HCT116 (cell line): ENCODE measurements around the gene EPHA4. TPM values are rescaled to one million over a fixed set of nuclear protein-coding genes. Genes with fewer than 3 reads are reported as not detected.

Experiments used
- ATAC-seq: fragments of 200-7000 bp; cut with Tn5 transposase; 2 replicates; pipeline ENCODE4 v1.9.1; 2020; ENCODE audit warnings: mild to moderate bottlenecking, moderate library complexity
- BruUV-seq: library from RNA; stranded (reverse); fragments of 400-500 nt; replicated peaks from 2 replicates; lab custom pipeline; 2021; lab: Mats Ljungman, UMichigan
- CTCF ChIA-PET: fragments of 300-600 bp; sonication (Branson Sonifier 250); formaldehyde crosslinking; loops from one replicate; lab custom pipeline; 2021; ENCODE audit warnings: antibody characterized with exemption; lab: Charles Lee
- POLR2A ChIA-PET: fragments of 300-600, 350-600 bp; sonication (Branson Sonifier 250); formaldehyde crosslinking; loops from one replicate; lab custom pipeline; 2021; ENCODE audit warnings: antibody characterized with exemption; lab: Charles Lee
- RAD21 ChIA-PET, 2 experiments: fragments of 300-600 bp; sonication (Branson Sonifier 250); formaldehyde crosslinking; loops; one replicate each; lab custom pipeline; 2023; ENCODE audit warnings: low total read pairs in 2 of 2; ENCODE audit not compliant: uncharacterized antibody in 2 of 2, unreplicated experiment in 2 of 2, low non-redundant PET in 1 of 2; lab: Charles Lee
- DNase-seq: peaks from one replicate; pipeline ENCODE4 v3.0.0-alpha.2; 2010; ENCODE audit warnings: low read depth, low spot score
- H2AFZ ChIP-seq: fragments of 200-600 bp; shearing (Covaris generic), sonication (generic); 2 replicates; pipeline ENCODE4 v1.6.1; 2017; ENCODE audit warnings: low read depth, mixed run types, mixed read lengths, antibody characterized with exemption, low read length; ENCODE audit not compliant: poor library complexity, severe bottlenecking
- H3K27ac ChIP-seq: 2 replicates; pipeline ENCODE4 v1.5.1; 2012; ENCODE audit warnings: low read depth, low read length
- H3K27me3 ChIP-seq: fragments of 200-600 bp; sonication (generic); 2 replicates; pipeline ENCODE4 v1.6.1; 2016; ENCODE audit warnings: mixed run types, low read length, mixed read lengths; ENCODE audit not compliant: insufficient read depth
- H3K36me3 ChIP-seq, 2 experiments: fragments of 200-500 bp in 1 of 2; fragments of 200-600 bp in 1 of 2; sonication (Bioruptor generic) in 1 of 2; sonication (generic) in 1 of 2; 2 replicates each; pipeline versions ENCODE4 v1.5.1 to v1.6.1; 2014 to 2016; ENCODE audit warnings: low read length in 2 of 2, inconsistent platforms in 1 of 2, mixed read lengths in 1 of 2, mixed run types in 1 of 2; ENCODE audit not compliant: insufficient read depth in 2 of 2, control insufficient read depth in 1 of 2
- H3K4me1 ChIP-seq, 2 experiments: fragments of 200-600 bp in 1 of 2; sonication (generic) in 1 of 2; 2 replicates each; pipeline versions ENCODE4 v1.5.1 to v1.6.1; 2012 to 2017; ENCODE audit warnings: low read length in 2 of 2, inconsistent platforms in 1 of 2, mild to moderate bottlenecking in 1 of 2, mixed read lengths in 1 of 2, mixed run types in 1 of 2, moderate library complexity in 1 of 2; ENCODE audit not compliant: insufficient read depth in 2 of 2, control insufficient read depth in 1 of 2
- H3K4me2 ChIP-seq: fragments of 200-600 bp; sonication (generic); 2 replicates; pipeline ENCODE4 v1.6.1; 2017; ENCODE audit warnings: mixed run types, low read length, mixed read lengths
- H3K4me3 ChIP-seq, 2 experiments: fragments of 200-600 bp in 1 of 2; sonication (generic) in 1 of 2; replicated peaks in 1 of 2; 2 replicates each; pipeline ENCODE4 v1.5.1; 2011 to 2016; ENCODE audit warnings: low read length in 2 of 2, control low read depth in 1 of 2, low read depth in 1 of 2, mild to moderate bottlenecking in 1 of 2, mixed read lengths in 1 of 2, mixed run types in 1 of 2
- H3K79me2 ChIP-seq: fragments of 200-600 bp; sonication (generic); 2 replicates; pipeline ENCODE4 v1.6.1; 2017; ENCODE audit warnings: mild to moderate bottlenecking, mixed run types, low read length, moderate library complexity, mixed read lengths; ENCODE audit not compliant: insufficient read depth
- H3K9ac ChIP-seq: fragments of 200-600 bp; sonication (generic); 2 replicates; pipeline ENCODE4 v1.6.1; 2016; ENCODE audit warnings: low read length, mixed read lengths
- H3K9me2 ChIP-seq: fragments of 200-600 bp; sonication (generic), shearing (Covaris generic); 2 replicates; pipeline ENCODE4 v1.6.1; 2017; ENCODE audit warnings: mixed run types, mild to moderate bottlenecking, moderate library complexity; ENCODE audit not compliant: insufficient read depth
- H3K9me3 ChIP-seq, 2 experiments: fragments of 200-500 bp in 1 of 2; fragments of 200-600 bp in 1 of 2; sonication (Bioruptor generic) in 1 of 2; sonication (generic) in 1 of 2; 2 replicates each; pipeline ENCODE4 v1.6.1; 2014 to 2017; ENCODE audit warnings: low read length in 2 of 2, mixed read lengths in 2 of 2, inconsistent platforms in 1 of 2, low read depth in 1 of 2, mild to moderate bottlenecking in 1 of 2, mixed run types in 1 of 2, moderate library complexity in 1 of 2; ENCODE audit not compliant: control insufficient read depth in 1 of 2, insufficient read depth in 1 of 2
- H4K20me1 ChIP-seq: fragments of 200-600 bp; sonication (generic), shearing (Covaris generic); 2 replicates; pipeline ENCODE4 v1.6.1; 2017; ENCODE audit warnings: mixed run types, mild to moderate bottlenecking, moderate library complexity; ENCODE audit not compliant: insufficient read depth
- ELF1 ChIP-seq: IDR thresholded peaks from 2 replicates; pipeline ENCODE4 v1.6.1; 2012; ENCODE audit warnings: low read depth, borderline replicate concordance
- EZH2 ChIP-seq: fragments of 200-600 bp; sonication (generic); IDR thresholded peaks from 2 replicates; pipeline ENCODE4 v1.6.1; 2017; ENCODE audit warnings: antibody characterized with exemption, mixed run types
- POLR2A ChIP-seq: IDR thresholded peaks from 2 replicates; pipeline ENCODE4 v1.7.0; 2011; ENCODE audit warnings: borderline replicate concordance; ENCODE audit not compliant: insufficient read depth, insufficient read length; ENCODE audit errors: extremely low read depth
- REST ChIP-seq: IDR thresholded peaks from 2 replicates; pipeline ENCODE4 v1.6.1; 2012; ENCODE audit warnings: low read depth
- SIN3A ChIP-seq: IDR thresholded peaks from 2 replicates; pipeline ENCODE4 v1.6.1; 2012; ENCODE audit warnings: low read depth
- SRF ChIP-seq: IDR thresholded peaks from 2 replicates; pipeline ENCODE4 v1.6.1; 2012; ENCODE audit warnings: low read depth
- intact Hi-C: fragments of 100-400 bp; cut with micrococcal nuclease; formaldehyde crosslinking; loops from 2 replicates; pipeline ENCODE4 v1.10.0; 2022
- total RNA-seq: library from RNA; stranded (reverse); gene quantifications from one replicate; pipeline ENCODE4 v1.2.1, GENCODE V29; 2021; ENCODE audit not compliant: unreplicated experiment
- TF ChIP-seq, protein P1 (sequence below): IDR thresholded peaks from 2 replicates; pipeline ENCODE4 v1.6.1; 2011; ENCODE audit warnings: mild to moderate bottlenecking, low read length, moderate library complexity; ENCODE audit not compliant: insufficient replicate concordance; ENCODE audit errors: extremely low read depth

Gene EPHA4
- total RNA-seq, 1 experiment from 2014 or later = 3.5 TPM

DNA sequence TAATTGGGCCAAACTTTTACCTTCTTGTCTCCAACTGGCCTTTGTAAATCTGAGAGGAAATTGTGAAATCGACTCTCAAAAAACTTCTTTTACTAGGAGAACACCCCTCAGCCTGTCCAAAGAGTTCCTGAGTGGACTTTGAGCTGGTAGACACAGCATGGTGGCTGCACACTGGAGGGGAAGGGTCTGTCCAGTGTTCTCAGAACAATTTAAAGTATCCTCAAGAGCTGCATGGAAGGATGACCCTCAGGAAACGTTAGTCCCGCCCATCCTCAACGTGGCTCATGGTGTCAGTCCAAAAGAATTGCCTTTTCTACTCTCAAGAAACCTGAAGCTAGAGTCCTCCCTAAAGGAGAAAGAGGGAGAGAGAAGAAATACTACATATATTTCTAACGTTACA is 182.7 kb downstream of the EPHA4 start:
- Histone ChIP-seq H3K79me2 (no peaks in the 10 kb centered on the region), H3K4me2 (no peak overlapping the region), H2AFZ (no peak overlapping the region), H3K36me3 (no peaks in the 10 kb centered on the region), H3K9me3 (no peaks in the 10 kb centered on the region), H3K27ac (no peak overlapping the region), H3K9ac (no peak overlapping the region), H4K20me1 (no peaks in the 10 kb centered on the region; the same call in 1 of the 2 replicates), H3K4me1 (no peaks in the 10 kb centered on the region), H3K9me2 (no peaks in the 10 kb centered on the region), H3K27me3 (peaks cover 10% of the 10 kb centered on the region; the same call in 1 of the 2 replicates), H3K4me3 (no peak overlapping the region)
- intact Hi-C loops = no loop called here
- BruUV-seq = no TSS peak
- ChIA-PET RAD21 (no interaction called here), CTCF (no interaction called here), POLR2A (no interaction called here)
- ATAC-seq (no peak), DNase-seq (no peak)
- TF ChIP-seq POLR2A (no peak), SIN3A (no peak), ELF1 (no peak), SRF (no peak), EZH2 (no peak), REST (no peak)
- TF ChIP-seq, protein P1, sequence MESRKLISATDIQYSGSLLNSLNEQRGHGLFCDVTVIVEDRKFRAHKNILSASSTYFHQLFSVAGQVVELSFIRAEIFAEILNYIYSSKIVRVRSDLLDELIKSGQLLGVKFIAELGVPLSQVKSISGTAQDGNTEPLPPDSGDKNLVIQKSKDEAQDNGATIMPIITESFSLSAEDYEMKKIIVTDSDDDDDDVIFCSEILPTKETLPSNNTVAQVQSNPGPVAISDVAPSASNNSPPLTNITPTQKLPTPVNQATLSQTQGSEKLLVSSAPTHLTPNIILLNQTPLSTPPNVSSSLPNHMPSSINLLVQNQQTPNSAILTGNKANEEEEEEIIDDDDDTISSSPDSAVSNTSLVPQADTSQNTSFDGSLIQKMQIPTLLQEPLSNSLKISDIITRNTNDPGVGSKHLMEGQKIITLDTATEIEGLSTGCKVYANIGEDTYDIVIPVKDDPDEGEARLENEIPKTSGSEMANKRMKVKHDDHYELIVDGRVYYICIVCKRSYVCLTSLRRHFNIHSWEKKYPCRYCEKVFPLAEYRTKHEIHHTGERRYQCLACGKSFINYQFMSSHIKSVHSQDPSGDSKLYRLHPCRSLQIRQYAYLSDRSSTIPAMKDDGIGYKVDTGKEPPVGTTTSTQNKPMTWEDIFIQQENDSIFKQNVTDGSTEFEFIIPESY = no peak
